Activated T-cell treated with anti-CD3 and anti-CD28 coated beads, Interleukin-2, amount 50 U/mL, for 48 hours (primary cell): ENCODE measurements around the gene CES2.

ENCODE experiments used
- DNase-seq, 2 experiments: peaks; one replicate each; pipeline ENCODE4 v3.0.0-alpha.2; 2020

CES2 gene

DNA sequence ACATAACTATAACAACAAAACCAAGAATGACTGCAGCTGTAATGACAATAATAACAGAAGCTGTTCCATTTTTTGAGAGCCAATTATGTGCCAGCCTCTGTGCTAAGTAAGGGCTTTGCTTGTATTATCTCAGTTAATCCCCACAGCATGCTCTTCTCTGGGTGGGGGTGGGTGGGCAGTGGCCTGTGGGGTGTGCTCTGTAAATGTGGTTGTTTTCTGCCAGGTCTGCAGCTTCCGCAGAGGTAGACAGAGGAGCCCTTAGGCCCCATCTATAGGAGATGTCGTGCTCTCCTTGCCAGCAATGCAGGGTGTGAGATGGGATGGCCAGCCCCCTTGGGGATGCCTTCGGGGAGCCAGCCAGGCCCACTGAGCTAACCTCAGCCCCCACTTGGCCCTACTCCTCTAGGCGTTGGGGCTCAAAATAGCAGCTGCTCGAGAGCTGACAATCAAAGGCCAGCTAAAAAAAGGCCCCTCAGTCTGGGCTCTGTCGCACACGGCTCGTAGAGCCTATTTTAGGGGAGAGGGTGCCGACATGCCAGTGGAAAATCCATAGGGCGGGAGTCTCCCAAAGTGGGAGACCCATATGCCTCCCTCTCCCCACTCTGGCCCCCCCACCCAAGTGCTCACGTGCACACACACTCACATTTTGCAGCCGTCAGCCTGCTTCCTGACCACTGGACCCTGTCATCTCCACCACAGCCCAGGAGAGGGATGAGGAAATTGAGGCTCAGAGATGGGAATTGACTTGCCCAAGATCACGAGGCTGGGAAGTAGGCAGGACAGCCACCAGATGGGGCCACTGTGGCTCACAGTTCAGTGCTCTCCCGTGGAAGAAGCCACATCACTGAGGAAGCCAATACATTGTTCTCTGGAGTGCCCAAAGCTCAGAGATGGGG, 32.4 kb upstream of the CES2 start:
- no peak for DNase-seq

DNA sequence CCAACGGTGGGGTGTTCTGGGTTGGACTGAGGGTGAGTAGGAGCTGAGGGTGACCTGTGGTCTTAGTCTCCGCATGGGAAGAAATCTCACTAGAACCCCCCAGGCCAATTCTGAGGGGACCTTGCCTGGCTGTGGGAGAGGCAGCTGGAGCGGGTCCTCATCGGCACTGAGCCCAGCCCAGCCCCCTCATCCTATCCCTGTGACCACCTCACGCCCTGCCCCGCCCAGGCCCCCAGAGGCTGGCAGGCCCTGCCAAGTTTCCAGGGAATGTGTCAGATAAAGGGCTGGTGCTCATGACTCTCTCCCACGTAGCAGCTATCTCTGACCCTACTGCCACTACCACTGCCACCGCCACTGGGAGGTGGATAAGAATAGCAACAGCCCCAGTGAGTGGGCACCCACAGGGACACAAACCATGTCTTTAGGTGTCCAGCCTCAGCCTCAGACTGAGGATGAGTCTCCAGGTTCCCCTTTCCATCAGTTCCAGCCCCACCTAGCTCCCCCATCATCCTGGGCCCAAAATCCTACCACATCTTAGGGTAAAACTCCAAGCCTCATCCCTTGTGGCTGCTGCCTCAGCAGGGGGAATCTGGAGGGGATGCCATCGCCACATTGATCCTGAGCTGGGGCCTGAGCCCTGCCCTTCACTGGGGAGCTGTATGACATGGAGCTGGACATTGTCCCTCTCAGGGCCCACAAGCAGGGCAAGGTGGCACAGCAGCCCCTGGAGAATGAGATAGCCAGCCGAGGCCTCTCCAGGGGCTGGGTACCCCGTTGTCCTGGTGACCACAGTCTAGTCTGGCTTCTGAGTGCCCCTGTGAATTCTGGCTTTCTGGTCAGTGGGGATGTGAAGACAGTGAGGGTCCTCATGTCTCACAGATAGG, 31.5 kb upstream of the CES2 start:
- DNase-seq = no peak

DNA sequence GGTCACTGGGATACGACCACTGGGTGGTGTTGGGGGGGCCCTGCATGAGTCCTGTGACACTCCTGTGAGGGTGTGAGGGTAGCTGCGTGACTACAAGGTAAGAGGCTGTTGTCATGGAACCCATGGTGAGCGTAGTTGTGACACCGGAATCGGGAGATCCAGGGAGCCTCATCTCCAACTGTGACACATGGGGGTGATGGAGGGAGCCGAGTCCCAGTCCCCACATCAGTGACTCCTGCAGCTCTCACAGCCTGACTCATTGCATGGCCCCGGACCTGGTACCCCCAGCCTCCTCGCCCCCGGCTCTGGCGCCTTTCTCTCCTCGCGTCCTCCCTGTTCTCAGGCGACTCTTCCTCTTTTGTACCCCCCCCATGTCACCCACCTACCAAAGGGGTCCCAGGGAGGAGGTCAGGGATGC, 30.9 kb upstream of the CES2 start:
- no peak for DNase-seq

DNA sequence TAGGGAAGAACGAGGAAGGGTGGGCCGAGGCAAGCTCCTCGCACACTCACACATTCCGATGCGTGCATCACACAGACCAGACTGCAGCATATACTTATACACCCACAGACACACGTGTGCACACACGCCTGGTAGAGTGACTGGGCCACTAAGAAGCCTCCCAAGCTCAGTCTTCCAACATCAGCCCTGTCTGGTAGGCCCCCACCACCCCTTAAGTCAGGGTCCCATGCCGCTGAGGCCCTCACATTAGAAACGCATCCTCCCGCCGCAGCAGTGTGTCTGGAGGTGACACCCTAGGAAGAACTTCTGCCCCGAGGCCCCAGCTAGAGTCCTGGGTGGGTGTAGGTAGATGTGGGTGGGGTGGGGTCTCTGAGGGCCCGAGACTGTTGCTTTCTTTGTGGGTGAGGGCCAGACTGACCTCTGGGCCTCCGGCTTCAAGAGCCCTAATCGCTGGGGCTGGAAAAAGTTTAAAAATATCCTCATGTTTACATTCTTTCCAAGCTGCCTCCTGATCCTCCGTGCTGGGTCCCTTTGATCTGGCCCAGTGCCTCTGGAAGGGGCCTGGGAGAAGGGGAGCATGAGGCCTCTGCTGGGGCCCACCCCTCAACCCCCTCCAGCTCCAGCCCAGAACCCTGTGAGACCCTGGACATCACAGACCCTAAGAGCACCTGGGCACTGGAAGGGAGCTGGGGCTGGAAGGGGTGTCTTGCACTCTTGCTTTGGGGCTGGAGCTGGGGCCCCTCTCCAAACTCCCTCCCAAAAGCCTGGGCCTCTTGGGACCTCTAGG, 30.3 kb upstream of the CES2 start:
- no peak for DNase-seq

GRCh38 chr16:66905633-66906539, 29.4 kb upstream of the CES2 start:
- no peak for DNase-seq

- no peak for DNase-seq
Measured at GRCh38 chr16:66906916-66907836, 28.1 kb upstream of the CES2 start.

GRCh38 chr16:66908116-66908515, 27.2 kb upstream of the CES2 start:
- no peak for DNase-seq

- no peak for DNase-seq
Measured at GRCh38 chr16:66908762-66909559, 26.4 kb upstream of the CES2 start.

GRCh38 chr16:66910175-66910940, 25.0 kb upstream of the CES2 start:
- no peak for DNase-seq

- DNase-seq = no peak
Measured at GRCh38 chr16:66911112-66911511, 24.2 kb upstream of the CES2 start.

DNA sequence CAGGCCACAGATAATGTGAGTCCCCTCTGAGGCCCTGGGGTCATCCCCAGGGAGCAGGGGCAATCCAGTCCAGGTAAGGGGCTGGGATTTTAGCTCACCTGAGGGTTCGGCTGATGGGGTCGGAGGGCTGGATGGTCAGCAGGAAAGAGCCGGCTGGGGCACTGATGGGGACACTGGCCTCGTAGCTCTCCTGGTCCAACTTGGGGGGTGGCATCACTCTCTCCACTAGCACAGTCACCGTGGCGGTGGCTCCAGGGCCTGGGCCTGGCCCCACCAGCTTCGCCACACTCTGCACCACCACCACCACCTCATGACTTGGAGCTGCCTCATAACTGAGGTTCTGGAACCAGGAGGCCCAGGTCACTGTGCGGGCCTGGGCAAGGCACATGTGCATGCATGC, 23.5 kb upstream of the CES2 start:
- no peak for DNase-seq

DNA sequence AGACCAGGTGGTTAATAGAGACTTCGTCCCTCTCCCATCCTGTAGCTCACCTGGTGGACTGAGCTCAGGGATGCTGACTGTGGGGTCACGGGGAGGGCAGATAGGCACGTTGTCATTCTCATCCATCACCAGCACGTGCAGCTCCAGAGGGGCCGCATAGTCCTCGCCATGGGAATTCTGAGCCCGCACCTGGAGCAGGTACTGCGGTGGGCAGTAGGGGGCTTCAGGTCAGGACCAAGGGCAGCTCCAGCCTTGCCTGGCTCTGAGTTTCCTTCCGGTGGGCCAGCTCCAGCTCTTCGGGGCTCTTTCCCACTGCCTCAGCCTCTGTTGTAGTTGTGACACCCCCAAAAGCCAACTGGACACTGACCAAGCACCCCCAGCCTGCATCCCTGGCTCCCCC, 22.2 kb upstream of the CES2 start:
- DNase-seq = no peak

GRCh38 chr16:66913711-66914110, 21.6 kb upstream of the CES2 start:
- DNase-seq = no peak

DNA sequence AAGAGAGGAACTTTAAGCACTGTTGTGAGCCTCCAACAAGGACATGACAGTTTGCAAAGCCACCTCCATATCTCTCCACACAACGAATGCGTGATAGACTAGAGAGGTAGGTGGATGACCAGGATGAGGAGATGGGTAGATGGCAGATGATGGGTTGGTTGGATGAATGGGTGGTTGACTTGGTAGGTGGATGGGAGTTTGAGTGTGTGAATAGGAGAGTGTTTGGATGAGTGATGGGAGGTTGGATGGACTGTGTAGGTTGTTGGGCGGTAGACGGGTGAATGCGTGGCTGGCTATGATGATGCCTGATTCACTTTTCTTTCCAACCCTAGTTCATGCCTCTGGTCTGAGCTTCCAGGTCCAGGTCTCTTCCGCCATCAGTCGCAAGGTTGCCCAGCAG, 20.8 kb upstream of the CES2 start:
- DNase-seq = no peak

GRCh38 chr16:66915041-66915440, 20.3 kb upstream of the CES2 start:
- DNase-seq = no peak

- DNase-seq = no peak
Measured at GRCh38 chr16:66916518-66916917, 18.8 kb upstream of the CES2 start.

- DNase-seq = no peak
Measured at GRCh38 chr16:66917741-66918140, 17.6 kb upstream of the CES2 start.

- no peak for DNase-seq
Measured at GRCh38 chr16:66918355-66918754, 17.0 kb upstream of the CES2 start.
